Stomach (tissue), 19 donors: Measurements from ENCODE around the gene HTD2. TPM values are rescaled to one million over a fixed set of nuclear protein-coding genes. Genes with fewer than 3 reads are reported as not detected.

Source experiments
- DNase-seq, 2 donors: peaks; one replicate each; pipeline versions ENCODE4 v3.0.0 to v3.0.0-alpha.2; 2013 to 2019
- H3K27ac ChIP-seq, 5 donors: fragments of 200-600 bp in 4 of 5; sonication (generic) in 4 of 5; one replicate each; pipeline ENCODE4 v1.5.1; 2013 to 2019; ENCODE audit warnings: mild to moderate bottlenecking in 1 of 5, moderate library complexity in 1 of 5
- H3K27me3 ChIP-seq, 3 donors: fragments of 200-600 bp; sonication (generic); one replicate each; pipeline ENCODE4 v1.5.1; 2017 to 2019; ENCODE audit warnings: mixed run types in 1 of 3
- H3K36me3 ChIP-seq, 4 donors: fragments of 200-600 bp; sonication (generic); 1 replicate in 3 of 4; 2 replicates in 1 of 4; pipeline ENCODE4 v1.5.1; 2016 to 2019
- H3K4me1 ChIP-seq, 4 donors: fragments of 200-600 bp; sonication (generic); one replicate each; pipeline ENCODE4 v1.5.1; 2016 to 2019
- H3K4me3 ChIP-seq, 4 donors: fragments of 200-600 bp; sonication (generic) in 3 of 4; one replicate each; pipeline ENCODE4 v1.5.1; 2016 to 2019; ENCODE audit warnings: mild to moderate bottlenecking in 1 of 4
- H3K9me3 ChIP-seq, 4 donors: fragments of 200-600 bp; sonication (generic); one replicate each; pipeline ENCODE4 v1.5.1; 2016 to 2019
- EP300 ChIP-seq: sonication (generic); formaldehyde crosslinking; IDR thresholded peaks from one replicate; pipeline ENCODE4 v1.6.1; 2017; ENCODE audit warnings: antibody characterized with exemption
- POLR2A ChIP-seq, 4 donors: fragments of 450-650 bp; IDR thresholded peaks; one replicate each; pipeline ENCODE4 v1.6.1; 2016; ENCODE audit warnings: antibody characterized with exemption in 4 of 4, control low read depth in 2 of 4, mild to moderate bottlenecking in 1 of 4, moderate library complexity in 1 of 4
- POLR2AphosphoS5 ChIP-seq, 3 donors: sonication (generic); formaldehyde crosslinking; IDR thresholded peaks; one replicate each; pipeline ENCODE4 v1.6.1; 2016; ENCODE audit warnings: antibody characterized with exemption in 3 of 3
- WGBS, 5 donors: extraction: QIAGEN DNeasy Blood & Tissue Kit in 3 of 5; methylation state at CpG; one replicate each; pipeline versions ENCODE4 v1.1.5 to v1.1.7; 2013 to 2018; 5-methylcytosine and 5-hydroxymethylcytosine counted together
- intact Hi-C: fragments of 100-400 bp; cut with DNase I; formaldehyde crosslinking; loops from one replicate; pipeline ENCODE4 v1.15.1; 2023; ENCODE audit warnings: low total_unique reads
- long read RNA-seq, 10 donors: transcript quantifications; one replicate each; lab custom pipeline, GENCODE V29; 2026
- polyA plus RNA-seq, 3 donors: library from polyadenylated mRNA; stranded (reverse); fragments of 200-250 nt; gene quantifications; one replicate each; pipeline ENCODE4 v1.2.3, GENCODE V29; 2013
- total RNA-seq, 5 donors: library from RNA; depleted of rRNA; stranded (reverse); fragments of >200 nt; gene quantifications; one replicate each; pipeline versions ENCODE4 v1.1.0 to v1.2.3, GENCODE V29; 2014 to 2016
- TF ChIP-seq, protein P1 (sequence below), 7 experiments: fragments of 450-650 bp in 4 of 7; fragments of 200-600 bp in 3 of 7; sonication (generic) in 3 of 7; IDR thresholded peaks; one replicate each; pipeline ENCODE4 v1.5.1; 2016 to 2019; ENCODE audit warnings: antibody characterized with exemption in 7 of 7, control low read depth in 2 of 7, mild to moderate bottlenecking in 1 of 7
- donor health status: healthy with polysubstance abuse.
- donor health status: Bipolar disorder and iron deficiency.
- donor health status: healthy.

HTD2 gene
- total RNA-seq (10 to 100 TPM in 2 of 5 donors, 1 to 10 TPM in 1, not detected in 2; 7.0 to 57.6 (median 28.1) TPM), polyA plus RNA-seq (1 to 10 TPM; 3.1 to 7.0 (median 6.0) TPM)
- long read RNA-seq, donor 1, partial matches to known transcripts: 0 of 4 reads
- long read RNA-seq, donor 1, other reads (novel, unspliced or antisense): 0 of 4 reads
- long read RNA-seq, donor 2, partial matches to known transcripts: 0 of 3 reads
- long read RNA-seq, donor 2, other reads (novel, unspliced or antisense): 0 of 3 reads
- long read RNA-seq, donor 3, partial matches to known transcripts: 0 of 3 reads
- long read RNA-seq, donor 3, other reads (novel, unspliced or antisense): 0 of 3 reads
- long read RNA-seq, donor 4, partial matches to known transcripts: 0 of 1 reads
- long read RNA-seq, donor 4, other reads (novel, unspliced or antisense): 0 of 1 reads
- long read RNA-seq, donor 5, partial matches to known transcripts: 0 of 4 reads
- long read RNA-seq, donor 5, other reads (novel, unspliced or antisense): 0 of 4 reads
- long read RNA-seq, donor 6: 0 reads
- long read RNA-seq, donor 7, partial matches to known transcripts: 0 of 5 reads
- long read RNA-seq, donor 7, other reads (novel, unspliced or antisense): 0 of 5 reads
- long read RNA-seq, donor 8, transcript HTD2-201 (5 exons, 1,508 nt): major isoform, 5 of 6 reads
- long read RNA-seq, donor 8, partial matches to known transcripts: 0 of 6 reads
- long read RNA-seq, donor 8, other reads (novel, unspliced or antisense): 0 of 6 reads
- long read RNA-seq, donor 9, partial matches to known transcripts: 0 of 2 reads
- long read RNA-seq, donor 9, other reads (novel, unspliced or antisense): 0 of 2 reads
- long read RNA-seq, donor 10, partial matches to known transcripts: 0 of 2 reads
- long read RNA-seq, donor 10, other reads (novel, unspliced or antisense): 0 of 2 reads

DNA sequence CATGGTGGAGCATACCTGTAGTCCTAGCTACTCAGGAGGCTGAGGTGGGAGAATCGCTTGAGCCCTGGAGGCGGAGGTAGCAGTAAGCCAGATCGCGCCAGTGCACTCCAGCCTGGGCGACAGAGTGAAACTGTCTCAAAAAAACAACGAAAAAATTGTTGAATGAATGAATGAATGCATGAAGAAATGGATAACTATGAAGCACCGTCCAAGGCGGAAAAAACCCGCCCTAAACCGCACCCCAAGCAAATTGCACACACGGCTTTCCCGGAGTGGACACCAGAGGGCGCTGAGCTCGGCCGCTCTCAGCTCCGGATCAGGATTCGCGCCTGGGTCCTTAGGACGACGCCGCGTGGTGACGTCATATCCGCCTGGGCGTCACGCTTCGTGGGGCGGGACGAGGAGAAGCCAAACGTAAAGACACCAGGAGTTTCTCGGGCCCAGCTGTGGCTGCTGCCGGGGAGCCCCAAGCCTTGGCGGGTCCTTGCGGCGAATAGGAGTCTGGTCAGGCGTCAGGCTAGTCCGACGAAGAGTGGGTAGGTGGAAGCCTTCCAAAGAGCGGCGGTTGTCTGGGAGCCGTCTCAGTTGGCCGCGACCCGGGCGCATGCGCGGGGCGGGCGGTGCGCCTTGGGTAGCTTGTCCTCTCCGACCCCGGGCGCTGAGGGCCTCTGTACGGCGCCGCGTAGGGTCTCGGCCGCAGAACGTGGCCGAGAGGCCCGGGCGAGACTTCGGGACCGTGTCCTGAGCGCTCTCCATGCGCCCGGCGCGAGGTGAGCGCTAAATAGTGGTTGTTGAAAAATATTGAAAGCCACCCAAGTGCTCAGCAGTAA, at the start of gene HTD2, which contains the start of gene RPP14:
TSS of gene HTD2 (plus strand) at position 639 of the 830 bp plus-strand sequence. CDS start 11,094 bp downstream, outside the sequence.
TSS of gene RPP14 (plus strand) at position 364 of the 830 bp plus-strand sequence. CDS start 4,085 bp downstream, outside the sequence.
- Histone ChIP-seq H3K36me3 (peaks cover 9 to 18% (median 15%) of the 10 kb centered on the region in 4 donors), H3K9me3 (no peaks in the 10 kb centered on the region), H3K4me3 (peak within 1 kb of the TSS; percentile 60 to 89 (median 82)), H3K4me1 (peaks cover 19 to 44% (median 31%) of the 10 kb centered on the region in 4 donors), H3K27ac (peak within 1 kb of the TSS; percentile 95 to 97 (median 96)), H3K27me3 (peaks cover 0 to 7% (median 0%) of the 10 kb centered on the region in 3 donors)
- TF ChIP-seq, protein P1, sequence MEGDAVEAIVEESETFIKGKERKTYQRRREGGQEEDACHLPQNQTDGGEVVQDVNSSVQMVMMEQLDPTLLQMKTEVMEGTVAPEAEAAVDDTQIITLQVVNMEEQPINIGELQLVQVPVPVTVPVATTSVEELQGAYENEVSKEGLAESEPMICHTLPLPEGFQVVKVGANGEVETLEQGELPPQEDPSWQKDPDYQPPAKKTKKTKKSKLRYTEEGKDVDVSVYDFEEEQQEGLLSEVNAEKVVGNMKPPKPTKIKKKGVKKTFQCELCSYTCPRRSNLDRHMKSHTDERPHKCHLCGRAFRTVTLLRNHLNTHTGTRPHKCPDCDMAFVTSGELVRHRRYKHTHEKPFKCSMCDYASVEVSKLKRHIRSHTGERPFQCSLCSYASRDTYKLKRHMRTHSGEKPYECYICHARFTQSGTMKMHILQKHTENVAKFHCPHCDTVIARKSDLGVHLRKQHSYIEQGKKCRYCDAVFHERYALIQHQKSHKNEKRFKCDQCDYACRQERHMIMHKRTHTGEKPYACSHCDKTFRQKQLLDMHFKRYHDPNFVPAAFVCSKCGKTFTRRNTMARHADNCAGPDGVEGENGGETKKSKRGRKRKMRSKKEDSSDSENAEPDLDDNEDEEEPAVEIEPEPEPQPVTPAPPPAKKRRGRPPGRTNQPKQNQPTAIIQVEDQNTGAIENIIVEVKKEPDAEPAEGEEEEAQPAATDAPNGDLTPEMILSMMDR (IDR thresholded peaks at IDR 0.05): peak in 5 of 7 experiments; percentile 92 to 98 (median 97)
- TF ChIP-seq POLR2A (IDR thresholded peaks at IDR 0.05): peak in 1 of 4 donors; percentile 32
- no peak for TF ChIP-seq EP300
- TF ChIP-seq POLR2AphosphoS5 (IDR thresholded peaks at IDR 0.05): peak; percentile 78 to 92 (median 91)
- peak; percentile 99 for DNase-seq
- WGBS, 5 donors: 4 to 6% (median 5%) methylated on average over 48 to 71 of the region's 71 CpGs
- intact Hi-C loops: no loop called here

DNA sequence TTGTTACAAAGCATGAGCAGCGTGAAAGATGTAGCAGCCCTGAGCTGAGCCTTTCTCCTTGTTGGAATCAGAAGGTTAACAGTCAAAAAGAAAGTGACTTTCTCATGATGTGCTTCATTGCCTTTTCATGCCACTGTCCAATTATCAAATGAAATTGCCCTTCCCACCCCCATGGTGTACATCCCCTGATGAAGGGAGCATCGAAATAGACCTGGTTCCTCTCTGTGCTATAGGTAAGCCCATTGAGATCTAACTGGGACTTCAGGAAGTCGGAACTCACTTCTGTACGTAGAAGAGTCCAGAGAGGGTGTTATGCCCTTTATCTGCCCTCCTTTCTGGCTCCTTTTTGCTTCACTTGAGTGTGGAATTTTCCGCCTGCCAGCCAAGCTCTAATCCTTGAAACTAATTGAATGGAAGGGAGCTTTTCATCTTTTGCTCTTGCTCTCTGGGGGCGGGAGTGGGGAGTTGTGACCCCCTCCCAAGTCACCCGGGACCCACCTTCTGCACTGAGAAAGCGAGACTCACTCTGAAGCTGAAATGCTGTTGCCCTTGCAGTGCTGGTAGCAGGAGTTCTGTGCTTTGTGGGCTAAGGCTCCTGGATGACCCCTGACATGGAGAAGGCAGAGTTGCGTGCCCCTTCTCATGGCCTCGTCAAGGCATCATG, 47.8 kb upstream of the HTD2 start:
- TF ChIP-seq EP300: no peak
- no peak for DNase-seq
- intact Hi-C loops: no loop called here
- peaks cover 0 to 8% (median 0%) of the 10 kb centered on the region in 4 donors for H3K4me1 ChIP-seq
- H3K9me3 ChIP-seq: no peaks in the 10 kb centered on the region
- 91 to 95% (median 95%) methylated on average over 10 of the region's 10 CpGs for WGBS, 5 donors
- no peak overlapping the region for H3K4me3 ChIP-seq
- no peaks in the 10 kb centered on the region for H3K27me3 ChIP-seq
- peaks cover 10 to 46% (median 44%) of the 10 kb centered on the region in 4 donors for H3K36me3 ChIP-seq
- no peak overlapping the region for H3K27ac ChIP-seq

DNA sequence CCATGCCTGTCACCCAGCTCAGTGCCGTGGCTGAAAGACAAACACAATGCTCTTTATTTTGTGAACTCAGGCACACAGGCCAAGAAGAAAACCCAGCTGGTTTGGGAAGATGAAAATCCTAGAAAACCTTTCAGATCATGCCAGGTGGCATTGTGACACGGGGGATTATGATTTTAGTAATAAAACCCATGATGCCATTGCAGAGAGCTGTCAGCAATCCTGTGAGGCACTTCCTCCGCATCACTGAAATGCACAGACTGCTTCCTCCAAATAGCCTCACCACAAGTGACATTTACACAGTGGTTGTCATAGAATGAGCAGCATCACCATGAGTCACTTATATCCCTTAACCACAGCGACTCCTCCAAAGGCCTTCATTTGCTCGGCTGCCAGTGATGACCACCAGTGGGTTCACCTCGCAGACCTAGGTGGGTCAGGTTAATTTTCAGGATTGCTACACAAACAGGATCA, 46.0 kb upstream of the HTD2 start:
- no peak overlapping the region for H3K27ac ChIP-seq
- intact Hi-C loops: no loop called here
- no peak for DNase-seq
- no peaks in the 10 kb centered on the region for H3K4me1 ChIP-seq
- peaks cover 10 to 47% (median 44%) of the 10 kb centered on the region in 4 donors for H3K36me3 ChIP-seq
- H3K4me3 ChIP-seq: no peak overlapping the region
- TF ChIP-seq POLR2AphosphoS5 (IDR thresholded peaks at IDR 0.05) (no peak), EP300 (no peak), POLR2A (IDR thresholded peaks at IDR 0.05) (no peak)
- TF ChIP-seq, protein P1 (IDR thresholded peaks at IDR 0.05): no peak
- 81 to 90% (median 88%) methylated on average over 6 of the region's 6 CpGs for WGBS, 5 donors
- H3K27me3 ChIP-seq: no peaks in the 10 kb centered on the region
- H3K9me3 ChIP-seq: no peaks in the 10 kb centered on the region

DNA sequence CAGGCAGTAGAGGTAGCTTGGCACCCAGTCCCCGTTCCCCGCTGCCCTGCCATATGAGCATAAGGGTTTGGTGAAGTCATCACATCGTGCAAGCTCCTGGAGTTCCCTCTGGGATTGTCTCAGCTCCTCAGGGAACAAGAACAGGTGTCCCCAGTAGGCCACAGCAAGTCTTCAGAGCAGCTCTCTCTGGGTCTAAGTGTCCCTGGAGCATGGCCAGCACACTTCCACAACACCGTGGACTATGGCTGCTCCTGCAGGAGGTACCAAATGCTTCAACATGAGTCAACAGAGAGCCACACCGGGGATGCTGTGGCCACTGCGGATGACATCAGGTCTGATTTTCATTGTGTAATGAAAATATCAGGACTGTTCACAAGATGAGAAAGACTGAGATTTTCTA, 45.6 kb upstream of the HTD2 start:
- Histone ChIP-seq H3K4me3 (no peak overlapping the region), H3K27me3 (no peaks in the 10 kb centered on the region), H3K4me1 (no peaks in the 10 kb centered on the region), H3K27ac (no peak overlapping the region), H3K9me3 (no peaks in the 10 kb centered on the region), H3K36me3 (peaks cover 10 to 51% (median 44%) of the 10 kb centered on the region in 4 donors)
- WGBS, 5 donors: 78 to 90% (median 85%) methylated on average over 6 of the region's 6 CpGs
- intact Hi-C loops: no loop called here
- no peak for DNase-seq
- no peak for TF ChIP-seq POLR2AphosphoS5 (IDR thresholded peaks at IDR 0.05)
- TF ChIP-seq EP300: no peak
- TF ChIP-seq POLR2A (IDR thresholded peaks at IDR 0.05): no peak
- TF ChIP-seq, protein P1 (IDR thresholded peaks at IDR 0.05): no peak
